ENCODE data around the gene MRI1.

GRCh38 chr19:13718733-13719132, 45.6 kb upstream of the MRI1 start:
- no peak for TF ChIP-seq EZH2 (IDR thresholded peaks at IDR 0.05; ENCODE audit: low read length)
- peak; percentile 53 to 78 (median 59) for TF ChIP-seq CTCF (optimal IDR thresholded peaks at IDR 0.05 in 1 of 3, IDR thresholded peaks at IDR 0.05 in 1 of 3, conservative IDR thresholded peaks at IDR 0.05 in 1 of 3; ENCODE audit: extremely low read depth in 1 of 3, insufficient read depth in 2 of 3, low read length in 3 of 3)

Measured in keratinocyte (primary cell).